Measurements from ENCODE around the gene IGSF8. TPM values are rescaled to one million over a fixed set of nuclear protein-coding genes. Genes with fewer than 3 reads are reported as not detected.
"Not testable (repeated sequence)": the region's sequence is repeated elsewhere in the genome, so short reads cannot be mapped to it uniquely, and the experiment has no call there.

IGSF8 gene
- total and polyA plus RNA-seq, 2 experiments from 2014 or later, result 32.9 to 52.2 TPM

DNA sequence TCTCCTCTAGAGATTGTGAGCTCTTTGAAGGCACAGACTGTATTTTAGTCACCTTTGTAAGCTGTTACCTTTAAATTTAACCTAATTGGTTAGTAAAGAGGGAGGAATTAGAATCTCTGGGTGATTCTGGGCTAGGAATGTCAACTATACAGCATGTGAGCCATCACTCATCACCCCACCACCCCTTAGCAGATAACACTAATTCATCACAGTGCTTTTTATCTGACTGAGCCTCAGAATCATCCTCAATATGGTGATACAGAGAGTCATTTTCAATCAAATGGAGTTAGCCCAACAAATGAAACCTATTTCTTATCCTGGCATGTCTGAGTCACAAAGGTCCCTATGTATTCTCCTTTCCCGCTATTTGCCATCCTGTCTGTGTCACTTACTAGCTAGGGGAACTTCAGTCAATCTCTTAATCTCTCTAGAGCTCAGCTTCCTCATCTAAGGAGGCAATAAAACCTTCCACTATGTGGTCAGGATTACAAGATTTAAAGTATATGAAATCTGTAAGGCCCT lies 41.7 kb downstream of the IGSF8 start:
- Histone ChIP-seq H3K9me3 (ENCODE audit: low read depth) (no peaks in the 10 kb centered on the region), H3K79me2 (ENCODE audit: insufficient read depth) (no peaks in the 10 kb centered on the region), H3F3A (ENCODE audit: insufficient read depth) (no peaks in the 10 kb centered on the region), H3K27ac (no peak overlapping the region), H3K27me3 (replicated peaks; ENCODE audit: insufficient read depth) (peaks cover 56% of the 10 kb centered on the region), H3K4me2 (ENCODE audit: unreplicated experiment) (no peak overlapping the region), H3K36me3 (ENCODE audit: low read depth) (no peaks in the 10 kb centered on the region), H3K4me3 (no peak overlapping the region), H4K20me1 (ENCODE audit: insufficient read depth) (no peaks in the 10 kb centered on the region), H3K9me2 (ENCODE audit: insufficient read depth) (no peaks in the 10 kb centered on the region), H2AFZ (no peak overlapping the region), H3K4me1 (ENCODE audit: insufficient read depth) (no peaks in the 10 kb centered on the region), H3K9ac (no peak overlapping the region)
- TF ChIP-seq EZH2 (IDR thresholded peaks at IDR 0.05; ENCODE audit: insufficient read depth, poor library complexity, severe bottlenecking), result no peak
- TF ChIP-seq EZH2phosphoT487 (IDR thresholded peaks at IDR 0.05; ENCODE audit: insufficient read depth, low read depth), result no peak
- DNase-seq, result no peak
- in situ Hi-C loops (cut with MboI), result no loop called here
- 76 to 81% methylated on average over 1 of the region's 1 CpG for WGBS, 2 experiments (ENCODE audit: low coverage in 1 of 2, low lambda C conversion rate in 2 of 2, missing lambda C conversion rate in 2 of 2)

- no peaks in the 10 kb centered on the region for H3K79me2 ChIP-seq (ENCODE audit: insufficient read depth)
- peaks cover 45% of the 10 kb centered on the region for H3K27me3 ChIP-seq (replicated peaks; ENCODE audit: insufficient read depth)
- no peak overlapping the region for H3K4me2 ChIP-seq (ENCODE audit: unreplicated experiment)
- in situ Hi-C loops (cut with MboI), result no loop called here
- no peaks in the 10 kb centered on the region for H3K36me3 ChIP-seq (ENCODE audit: low read depth)
- WGBS, 2 experiments (ENCODE audit: low coverage in 1 of 2, low lambda C conversion rate in 2 of 2, missing lambda C conversion rate in 2 of 2), result 60 to 64% methylated on average over 7 of the region's 7 CpGs
- no peak overlapping the region for H3K27ac ChIP-seq
- H3K9me2 ChIP-seq (ENCODE audit: insufficient read depth), result no peaks in the 10 kb centered on the region
- H3K9ac ChIP-seq, result no peak overlapping the region
- no peaks in the 10 kb centered on the region for H3K9me3 ChIP-seq (ENCODE audit: low read depth)
- H3K4me1 ChIP-seq (ENCODE audit: insufficient read depth), result peaks cover 4% of the 10 kb centered on the region
- H3F3A ChIP-seq (ENCODE audit: insufficient read depth), result peaks cover 3% of the 10 kb centered on the region
- no peak overlapping the region for H2AFZ ChIP-seq
- TF ChIP-seq EZH2 (IDR thresholded peaks at IDR 0.05; ENCODE audit: insufficient read depth, poor library complexity, severe bottlenecking) (no peak), EZH2phosphoT487 (IDR thresholded peaks at IDR 0.05; ENCODE audit: insufficient read depth, low read depth) (no peak)
- no peak overlapping the region for H3K4me3 ChIP-seq
- no peaks in the 10 kb centered on the region for H4K20me1 ChIP-seq (ENCODE audit: insufficient read depth)
- no peak for DNase-seq
These were observed 44.7 kb downstream of the IGSF8 start for GRCh38 chr1:160053548-160054365.

DNA sequence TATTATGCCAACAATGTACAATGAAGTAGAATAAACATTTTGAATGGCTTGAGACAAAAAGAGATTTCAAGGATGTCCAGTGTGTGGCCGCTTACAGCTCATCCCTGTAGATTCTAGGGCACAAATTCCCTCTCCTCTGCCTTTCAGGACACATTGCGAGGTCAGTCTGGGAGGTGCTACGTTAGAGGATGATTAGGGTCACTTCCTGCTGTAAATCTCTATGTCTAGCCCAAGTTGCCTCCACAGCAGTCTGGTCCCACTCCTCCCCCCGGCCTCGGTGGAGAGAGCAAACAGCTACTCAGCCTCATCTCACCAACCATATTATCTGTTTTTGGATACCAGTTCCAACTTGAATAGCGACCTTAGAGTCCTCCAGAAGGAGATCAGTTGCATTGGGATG lies 45.5 kb downstream of the IGSF8 start:
- Histone ChIP-seq H4K20me1 (ENCODE audit: insufficient read depth) (no peaks in the 10 kb centered on the region), H3F3A (ENCODE audit: insufficient read depth) (peaks cover 8% of the 10 kb centered on the region), H3K4me3 (no peak overlapping the region), H3K36me3 (ENCODE audit: low read depth) (no peaks in the 10 kb centered on the region), H3K9me2 (ENCODE audit: insufficient read depth) (no peaks in the 10 kb centered on the region), H3K9me3 (ENCODE audit: low read depth) (no peaks in the 10 kb centered on the region), H2AFZ (no peak overlapping the region), H3K4me2 (ENCODE audit: unreplicated experiment) (no peak overlapping the region), H3K4me1 (ENCODE audit: insufficient read depth) (peaks cover 8% of the 10 kb centered on the region), H3K27ac (no peak overlapping the region), H3K79me2 (ENCODE audit: insufficient read depth) (no peaks in the 10 kb centered on the region), H3K27me3 (replicated peaks; ENCODE audit: insufficient read depth) (peaks cover 44% of the 10 kb centered on the region), H3K9ac (no peak overlapping the region)
- TF ChIP-seq EZH2 (IDR thresholded peaks at IDR 0.05; ENCODE audit: insufficient read depth, poor library complexity, severe bottlenecking) (no peak), EZH2phosphoT487 (IDR thresholded peaks at IDR 0.05; ENCODE audit: insufficient read depth, low read depth) (no peak)
- in situ Hi-C loops (cut with MboI), result no loop called here
- WGBS, 2 experiments (ENCODE audit: low coverage in 1 of 2, low lambda C conversion rate in 2 of 2, missing lambda C conversion rate in 2 of 2), result 36 to 40% methylated on average over 6 of the region's 6 CpGs
- DNase-seq, result no peak

DNA sequence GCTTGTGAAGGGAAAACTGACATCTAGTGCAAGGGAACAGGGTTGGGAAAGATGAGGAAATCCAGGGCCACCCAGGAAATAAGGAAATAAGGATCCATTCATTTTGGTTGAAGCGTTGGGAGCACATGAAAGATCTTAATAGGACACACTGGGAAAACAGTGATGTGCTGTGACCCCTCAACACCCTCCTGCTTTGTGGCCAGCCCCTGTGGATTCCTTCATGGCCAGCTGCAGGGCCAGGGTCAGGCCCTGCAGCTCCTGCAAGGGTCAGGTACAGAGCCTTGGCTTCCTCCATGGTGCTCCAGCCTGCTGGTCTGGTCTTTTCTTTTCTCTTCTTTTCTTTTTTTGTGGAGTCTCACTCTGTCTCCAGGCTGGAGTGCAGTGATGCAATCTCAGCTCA lies 47.8 kb downstream of the IGSF8 start:
- Histone ChIP-seq H3K4me3 (no peak overlapping the region), H3K36me3 (ENCODE audit: low read depth) (no peaks in the 10 kb centered on the region), H4K20me1 (ENCODE audit: insufficient read depth) (no peaks in the 10 kb centered on the region), H3K27me3 (replicated peaks; ENCODE audit: insufficient read depth) (peaks cover 31% of the 10 kb centered on the region), H2AFZ (no peak overlapping the region), H3K9me3 (ENCODE audit: low read depth) (no peaks in the 10 kb centered on the region), H3F3A (ENCODE audit: insufficient read depth) (peaks cover 8% of the 10 kb centered on the region), H3K9ac (no peak overlapping the region), H3K79me2 (ENCODE audit: insufficient read depth) (no peaks in the 10 kb centered on the region), H3K9me2 (ENCODE audit: insufficient read depth) (no peaks in the 10 kb centered on the region), H3K4me1 (ENCODE audit: insufficient read depth) (peaks cover 16% of the 10 kb centered on the region), H3K27ac (no peak overlapping the region), H3K4me2 (ENCODE audit: unreplicated experiment) (no peak overlapping the region)
- TF ChIP-seq EZH2phosphoT487 (IDR thresholded peaks at IDR 0.05; ENCODE audit: insufficient read depth, low read depth) (no peak), EZH2 (IDR thresholded peaks at IDR 0.05; ENCODE audit: insufficient read depth, poor library complexity, severe bottlenecking) (no peak)
- no peak for DNase-seq
- 6 to 9% methylated on average over 1 of the region's 1 CpG for WGBS, 2 experiments (ENCODE audit: low coverage in 1 of 2, low lambda C conversion rate in 2 of 2, missing lambda C conversion rate in 2 of 2)
- in situ Hi-C loops (cut with MboI), result no loop called here

DNA sequence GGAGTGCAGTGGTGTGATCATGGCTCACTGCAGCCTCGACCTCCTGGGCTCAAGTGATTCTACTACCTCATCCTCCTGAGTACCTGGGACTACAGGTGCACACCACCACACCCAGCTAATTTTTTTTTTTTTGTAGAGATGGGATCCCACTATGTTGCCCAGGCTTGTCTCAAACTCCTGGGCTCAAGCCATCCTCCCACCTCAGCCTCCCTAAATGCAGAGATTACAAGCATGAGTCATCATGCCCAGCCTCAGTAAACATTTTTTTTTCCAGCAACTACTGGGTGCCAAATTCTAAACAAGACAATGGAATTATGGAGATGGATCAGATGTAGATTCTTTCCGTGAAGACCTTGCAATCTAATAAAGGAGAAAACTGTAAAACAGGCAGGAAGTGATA lies 48.2 kb downstream of the IGSF8 start:
- H3K79me2 ChIP-seq (ENCODE audit: insufficient read depth); H3K27ac ChIP-seq; H2AFZ ChIP-seq; H3K9me2 ChIP-seq (ENCODE audit: insufficient read depth); DNase-seq; H3K9ac ChIP-seq; H3F3A ChIP-seq (ENCODE audit: insufficient read depth); in situ Hi-C loops (cut with MboI); H3K36me3 ChIP-seq (ENCODE audit: low read depth); H4K20me1 ChIP-seq (ENCODE audit: insufficient read depth); H3K4me3 ChIP-seq; H3K9me3 ChIP-seq (ENCODE audit: low read depth); H3K4me2 ChIP-seq (ENCODE audit: unreplicated experiment): not testable (repeated sequence)
- WGBS, 2 experiments (ENCODE audit: low coverage in 1 of 2, low lambda C conversion rate in 2 of 2, missing lambda C conversion rate in 2 of 2), result 37 to 40% methylated on average over 2 of the region's 2 CpGs
- peaks cover 16% of the 10 kb centered on the region for H3K4me1 ChIP-seq (ENCODE audit: insufficient read depth)
- H3K27me3 ChIP-seq (replicated peaks; ENCODE audit: insufficient read depth), result peaks cover 29% of the 10 kb centered on the region

Measured in GM23248 (cell line).